Naive thymus-derived CD4-positive, alpha-beta T cell (primary cell): ENCODE measurements around the gene APLF. TPM values are rescaled to one million over a fixed set of nuclear protein-coding genes. Genes with fewer than 3 reads are reported as not detected.
"Not testable (repeated sequence)": the region's sequence is repeated elsewhere in the genome, so short reads cannot be mapped to it uniquely, and the experiment has no call there.

ENCODE experiments used
- ATAC-seq: fragments of 150-1000 bp; cut with Tn5 transposase; 2 replicates; pipeline ENCODE4 v1.10.0; 2021; ENCODE audit warnings: mild to moderate bottlenecking, moderate library complexity
- CTCF ChIA-PET: fragments of 350-600 bp; sonication (Branson Sonifier 250); formaldehyde crosslinking; loops from one replicate; lab custom pipeline; 2021; ENCODE audit warnings: antibody characterized with exemption; lab: Charles Lee
- POLR2A ChIA-PET: fragments of 350-600 bp; sonication (Branson Sonifier 250); formaldehyde crosslinking; loops from one replicate; lab custom pipeline; 2021; ENCODE audit warnings: antibody characterized with exemption, inconsistent platforms; lab: Charles Lee
- DNase-seq, 9 donors: peaks; one replicate each; pipeline versions ENCODE4 v3.0.0 to v3.0.0-alpha.2; 2020 to 2022; ENCODE audit warnings: mixed read lengths in 1 of 9
- H3K27ac ChIP-seq: one replicate; pipeline ENCODE4 v1.7.0; 2013; ENCODE audit warnings: mild to moderate bottlenecking, low read depth, low read length, moderate library complexity
- H3K27me3 ChIP-seq, 2 donors: one replicate each; pipeline ENCODE4 v1.7.0; 2013; ENCODE audit warnings: low read length in 2 of 2, mild to moderate bottlenecking in 2 of 2, moderate library complexity in 2 of 2; ENCODE audit not compliant: control insufficient read depth in 2 of 2, insufficient read depth in 2 of 2
- H3K36me3 ChIP-seq, 3 experiments: 1 replicate in 2 of 3; 2 replicates in 1 of 3; pipeline ENCODE4 v1.7.0; 2013; ENCODE audit warnings: low read length in 3 of 3, mild to moderate bottlenecking in 3 of 3, moderate library complexity in 1 of 3; ENCODE audit not compliant: insufficient read depth in 3 of 3, control insufficient read depth in 2 of 3
- H3K4me1 ChIP-seq, 2 donors: one replicate each; pipeline ENCODE4 v1.7.0; 2013; ENCODE audit warnings: low read length in 2 of 2, mild to moderate bottlenecking in 2 of 2, moderate library complexity in 1 of 2; ENCODE audit not compliant: control insufficient read depth in 2 of 2, insufficient read depth in 2 of 2
- H3K4me3 ChIP-seq: 2 replicates; pipeline ENCODE4 v1.7.0; 2013; ENCODE audit warnings: mild to moderate bottlenecking, low read length
- H3K9me3 ChIP-seq, 3 experiments: 1 replicate in 2 of 3; 2 replicates in 1 of 3; pipeline ENCODE4 v1.7.0; 2013; ENCODE audit warnings: low read length in 3 of 3; ENCODE audit not compliant: control insufficient read depth in 2 of 3
- H3K27ac Mint-ChIP-seq, 9 donors: one replicate each; pipeline ENCODE4 v1.8.0; 2020 to 2022; ENCODE audit warnings: mixed read lengths in 9 of 9, mild to moderate bottlenecking in 8 of 9, moderate library complexity in 5 of 9, inconsistent platforms in 2 of 9
- H3K27me3 Mint-ChIP-seq, 5 donors: one replicate each; pipeline ENCODE4 v1.8.0; 2021 to 2022; ENCODE audit warnings: mixed read lengths in 5 of 5, mild to moderate bottlenecking in 1 of 5
- H3K36me3 Mint-ChIP-seq, 5 donors: one replicate each; pipeline ENCODE4 v1.8.0; 2020 to 2022; ENCODE audit warnings: mixed read lengths in 5 of 5, mild to moderate bottlenecking in 3 of 5, inconsistent platforms in 1 of 5
- H3K4me1 Mint-ChIP-seq, 7 donors: one replicate each; pipeline ENCODE4 v1.8.0; 2020 to 2022; ENCODE audit warnings: mixed read lengths in 7 of 7, mild to moderate bottlenecking in 3 of 7, inconsistent platforms in 1 of 7
- H3K4me3 Mint-ChIP-seq, 10 donors: one replicate each; pipeline ENCODE4 v1.8.0; 2020 to 2022; ENCODE audit warnings: mild to moderate bottlenecking in 10 of 10, mixed read lengths in 10 of 10, moderate library complexity in 6 of 10, inconsistent platforms in 2 of 10
- H3K9me3 Mint-ChIP-seq, 11 donors: one replicate each; pipeline ENCODE4 v1.8.0; 2020 to 2022; ENCODE audit warnings: mixed read lengths in 11 of 11, mild to moderate bottlenecking in 4 of 11, inconsistent platforms in 1 of 11, moderate library complexity in 1 of 11
- intact Hi-C, 2 donors: fragments of 100-400 bp; cut with micrococcal nuclease; formaldehyde crosslinking; loops; one replicate each; pipeline ENCODE4 v1.15.1; 2023
- polyA plus RNA-seq, 2 donors: library from polyadenylated mRNA; unstranded; fragments of 300-500 nt; fragmentation: Illumina TruSeq; gene quantifications; one replicate each; pipeline ENCODE4 v1.2.3, GENCODE V29; 2021
- total RNA-seq, 6 experiments: library from RNA in 5 of 6; stranded (reverse) in 5 of 6; gene quantifications; 1 replicate in 5 of 6; 2 replicates in 1 of 6; pipeline ENCODE4 v1.2.3 and lab custom pipeline; 2021 to 2026

Gene APLF
- total and polyA plus RNA-seq, 7 experiments from 2014 or later, result 1.4 to 8.9 (median 3.5) TPM

GRCh38 chr2:68591225-68591624 is 123.8 kb downstream of the APLF start:
- Mint-ChIP-seq H3K4me1 (peaks cover 3 to 10% (median 7%) of the 10 kb centered on the region in 7 donors), H3K36me3 (peaks cover 0 to 10% (median 9%) of the 10 kb centered on the region in 5 donors), H3K4me3 (no peak overlapping the region), H3K27me3 (peaks cover 0 to 5% (median 3%) of the 10 kb centered on the region in 5 donors), H3K9me3 (no peaks in the 10 kb centered on the region), H3K27ac (no peak overlapping the region)
- H3K27me3 ChIP-seq, result no peaks in the 10 kb centered on the region
- POLR2A ChIA-PET, result no interaction called here
- CTCF ChIA-PET, result interaction anchor here (1.1 kb wide), 1 partner anchor 129 kb away, joined by 3 read pairs; no protein-coding TSS in a partner anchor
- no peaks in the 10 kb centered on the region for H3K36me3 ChIP-seq
- H3K4me1 ChIP-seq, result no peaks in the 10 kb centered on the region
- no peak overlapping the region for H3K4me3 ChIP-seq
- no peak for ATAC-seq
- H3K9me3 ChIP-seq, result no peaks in the 10 kb centered on the region
- H3K27ac ChIP-seq, result no peak overlapping the region
- DNase-seq, result no peak
- intact Hi-C loops, result loop anchor here in 1 of 2 donors (5.0 kb wide), 1 partner anchor 316 kb away; no protein-coding TSS in a partner anchor

DNA sequence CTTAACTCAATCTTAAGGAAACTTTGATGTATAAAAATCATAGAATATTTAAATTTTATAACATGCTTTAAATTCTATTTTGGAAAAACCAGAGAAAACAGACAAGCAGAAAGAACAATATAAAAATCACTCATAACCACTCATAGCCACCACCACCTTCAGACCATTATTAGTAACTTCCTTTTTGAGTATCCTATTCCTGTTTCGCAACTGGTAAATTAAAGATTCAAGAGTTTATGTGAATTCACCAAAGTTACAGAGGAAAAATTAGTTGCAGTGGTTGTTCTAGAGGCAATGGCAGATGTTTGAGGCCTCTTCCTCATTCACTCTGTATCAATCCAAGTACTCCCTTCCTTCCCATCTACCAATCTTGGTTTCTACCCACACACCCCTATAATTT is 126.7 kb downstream of the APLF start:
- H3K36me3 ChIP-seq, result no peaks in the 10 kb centered on the region
- H3K27ac Mint-ChIP-seq, result no peak overlapping the region
- intact Hi-C loops, result loop anchor here in 1 of 2 donors (5.0 kb wide), 1 partner anchor 313 kb away; no protein-coding TSS in a partner anchor
- peaks cover 3 to 10% (median 7%) of the 10 kb centered on the region in 7 donors for H3K4me1 Mint-ChIP-seq
- H3K36me3 Mint-ChIP-seq, result peaks cover 0 to 5% (median 3%) of the 10 kb centered on the region in 5 donors
- H3K27ac ChIP-seq, result no peak overlapping the region
- no peaks in the 10 kb centered on the region for H3K9me3 ChIP-seq
- H3K9me3 Mint-ChIP-seq, result peaks cover 0 to 12% (median 0%) of the 10 kb centered on the region in 11 donors
- peaks cover 3 to 16% (median 10%) of the 10 kb centered on the region in 5 donors for H3K27me3 Mint-ChIP-seq
- ATAC-seq (no peak), DNase-seq (no peak)
- no peaks in the 10 kb centered on the region for H3K4me1 ChIP-seq
- no peak overlapping the region for H3K4me3 Mint-ChIP-seq
- ChIA-PET POLR2A (interaction anchor here (0.6 kb wide), 1 partner anchor 1627 kb away, joined by 3 read pairs; no protein-coding TSS in a partner anchor), CTCF (interaction anchor here (1.3 to 1.9 kb wide), 3 partner anchors 12 to 334 kb away, joined by 3 to 5 read pairs (median 5); no protein-coding TSS in a partner anchor)
- no peaks in the 10 kb centered on the region for H3K27me3 ChIP-seq
- H3K4me3 ChIP-seq, result no peak overlapping the region

- no peaks in the 10 kb centered on the region for H3K9me3 ChIP-seq
- H3K27ac ChIP-seq, result no peak overlapping the region
- peaks cover 3 to 25% (median 16%) of the 10 kb centered on the region in 5 donors for H3K27me3 Mint-ChIP-seq
- peak; percentile 74 for ATAC-seq
- H3K4me1 ChIP-seq, result no peaks in the 10 kb centered on the region
- no peak overlapping the region for H3K4me3 ChIP-seq
- peaks cover 3 to 10% (median 7%) of the 10 kb centered on the region in 7 donors for H3K4me1 Mint-ChIP-seq
- H3K9me3 Mint-ChIP-seq, result peaks cover 0 to 21% (median 6%) of the 10 kb centered on the region in 11 donors
- intact Hi-C loops, result loop anchor here (1.0 to 5.0 kb wide), 6 partner anchors 107 to 330 kb away; partner anchors contain the start of genes APLF (in 1 of the 2) and FBXO48 (in 1 of the 2)
- no peaks in the 10 kb centered on the region for H3K36me3 ChIP-seq
- DNase-seq, result peak; percentile 5 to 46 (median 39)
- ChIA-PET CTCF (interaction anchor here (0.7 to 2.3 kb wide), 12 partner anchors 8 to 352 kb away, joined by 3 to 36 read pairs (median 4); partner anchors contain the start of gene FBXO48), POLR2A (interaction anchor here (0.5 kb wide), 1 partner anchor 722 kb away, joined by 3 read pairs; no protein-coding TSS in a partner anchor)
- H3K4me3 Mint-ChIP-seq, result peak overlapping the region in 3 of 10 donors; percentile 2 to 23 (median 4)
- H3K27ac Mint-ChIP-seq, result peak overlapping the region in 2 of 9 donors; percentile 1 to 5
- peaks cover 0 to 5% (median under 1%) of the 10 kb centered on the region in 5 donors for H3K36me3 Mint-ChIP-seq
- no peaks in the 10 kb centered on the region for H3K27me3 ChIP-seq
These were observed 127.5 kb downstream of the APLF start for GRCh38 chr2:68594674-68595492.

- ATAC-seq, H3K4me1 ChIP-seq, H3K36me3 ChIP-seq, H3K4me3 Mint-ChIP-seq, POLR2A ChIA-PET, H3K9me3 ChIP-seq, H3K27ac Mint-ChIP-seq, H3K4me3 ChIP-seq, H3K27me3 ChIP-seq, H3K27ac ChIP-seq, DNase-seq, H3K36me3 Mint-ChIP-seq: not testable (repeated sequence)
- intact Hi-C loops, result loop anchor here (1.0 kb wide), 5 partner anchors 107 to 330 kb away; partner anchors contain the start of genes APLF (in 1 of the 2) and FBXO48 (in 1 of the 2)
- H3K4me1 Mint-ChIP-seq, result peaks cover 3 to 10% (median 7%) of the 10 kb centered on the region in 7 donors
- H3K27me3 Mint-ChIP-seq, result peaks cover 3 to 29% (median 16%) of the 10 kb centered on the region in 5 donors
- CTCF ChIA-PET, result interaction anchor here (0.6 to 2.3 kb wide), 13 partner anchors 9 to 686 kb away, joined by 3 to 36 read pairs (median 4); partner anchors contain the start of gene FBXO48
- H3K9me3 Mint-ChIP-seq, result peaks cover 0 to 26% (median 11%) of the 10 kb centered on the region in 11 donors
These were observed 128.1 kb downstream of the APLF start for GRCh38 chr2:68595493-68595785.

DNA sequence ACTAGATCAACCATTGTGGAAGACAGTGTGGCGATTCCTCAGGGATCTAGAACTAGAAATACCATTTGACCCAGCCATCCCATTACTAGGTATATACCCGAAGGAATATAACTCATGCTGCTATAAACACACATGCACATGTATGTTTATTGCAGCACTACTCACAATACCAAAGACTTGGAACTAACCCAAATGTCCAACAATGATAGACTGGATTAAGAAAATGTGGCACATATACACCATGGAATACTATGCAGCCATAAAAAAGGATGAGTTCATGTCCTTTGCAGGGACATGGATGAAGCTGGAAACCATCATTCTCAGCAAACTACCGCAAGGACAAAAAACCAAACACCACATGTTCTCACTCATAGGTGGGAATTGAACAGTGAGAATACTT is 133.1 kb downstream of the APLF start:
- DNase-seq, H3K9me3 ChIP-seq, CTCF ChIA-PET, H3K4me3 ChIP-seq, ATAC-seq, H3K27me3 ChIP-seq, H3K36me3 Mint-ChIP-seq, H3K4me3 Mint-ChIP-seq, H3K4me1 ChIP-seq, H3K27ac ChIP-seq, POLR2A ChIA-PET, H3K36me3 ChIP-seq, H3K4me1 Mint-ChIP-seq, H3K27ac Mint-ChIP-seq: not testable (repeated sequence)
- peaks cover 3 to 36% (median 14%) of the 10 kb centered on the region in 5 donors for H3K27me3 Mint-ChIP-seq
- intact Hi-C loops, result loop anchor here in 1 of 2 donors (5.0 kb wide), 1 partner anchor 48 kb away; no protein-coding TSS in a partner anchor
- peaks cover 5 to 54% (median 16%) of the 10 kb centered on the region in 11 donors for H3K9me3 Mint-ChIP-seq

GRCh38 chr2:68603059-68603458 is 135.7 kb downstream of the APLF start:
- Mint-ChIP-seq H3K4me1 (peaks cover 0 to 7% (median 0%) of the 10 kb centered on the region in 7 donors), H3K27me3 (peaks cover 0 to 32% (median 6%) of the 10 kb centered on the region in 5 donors), H3K36me3 (peaks cover 0 to 2% (median 0%) of the 10 kb centered on the region in 5 donors), H3K4me3 (no peak overlapping the region), H3K9me3 (peaks cover 5 to 46% (median 14%) of the 10 kb centered on the region in 11 donors), H3K27ac (no peak overlapping the region)
- CTCF ChIA-PET, result no interaction called here
- DNase-seq, result no peak
- H3K27ac ChIP-seq, result no peak overlapping the region
- peaks cover 0 to 3% of the 10 kb centered on the region in 2 donors for H3K27me3 ChIP-seq
- H3K4me1 ChIP-seq, result no peaks in the 10 kb centered on the region
- no peak overlapping the region for H3K4me3 ChIP-seq
- peaks cover 0 to 3% (median 0%) of the 10 kb centered on the region in 3 experiments for H3K9me3 ChIP-seq
- POLR2A ChIA-PET, result no interaction called here
- H3K36me3 ChIP-seq, result no peaks in the 10 kb centered on the region
- no peak for ATAC-seq
- intact Hi-C loops, result loop anchor here in 1 of 2 donors (5.0 kb wide), 1 partner anchor 51 kb away; no protein-coding TSS in a partner anchor
